H4 (cell line): Measurements from ENCODE around the gene DHX40. TPM values are rescaled to one million over a fixed set of nuclear protein-coding genes. Genes with fewer than 3 reads are reported as not detected.
"Not testable (repeated sequence)": the region's sequence is repeated elsewhere in the genome, so short reads cannot be mapped to it uniquely, and the experiment has no call there.

Experiments used
- DNase-seq: peaks from one replicate; pipeline ENCODE4 v3.0.0-alpha.2; 2015; ENCODE audit warnings: low spot score
- total RNA-seq: library from RNA; depleted of rRNA; stranded (reverse); fragments of >200 nt; shearing (Covaris generic); gene quantifications from 2 replicates; pipeline ENCODE4 v1.2.3, GENCODE V29; 2014; rRNA removed

Gene DHX40
- 72.0 and 75.0 TPM in 2 replicates for total RNA-seq

- DNase-seq = peak; percentile 97
Observed at GRCh38 chr17:59565171-59565958, at the start of gene DHX40. Gene DHX40 (plus strand): TSS chr17:59565610. CDS start chr17:59565672, 62 bp downstream.

GRCh38 chr17:59516451-59516850, 49.0 kb upstream of the DHX40 start:
- no peak for DNase-seq

GRCh38 chr17:59519132-59519531, 46.3 kb upstream of the DHX40 start:
- no peak for DNase-seq

- no peak for DNase-seq
Observed at GRCh38 chr17:59520251-59520650, 45.2 kb upstream of the DHX40 start.

- peak; percentile 63 for DNase-seq
Observed at GRCh38 chr17:59521465-59522126, 43.8 kb upstream of the DHX40 start.

GRCh38 chr17:59524930-59525329, 40.5 kb upstream of the DHX40 start:
- DNase-seq = not testable (repeated sequence)

GRCh38 chr17:59525668-59526067, 39.7 kb upstream of the DHX40 start:
- DNase-seq = no peak

- no peak for DNase-seq
Observed at GRCh38 chr17:59526451-59526850, 39.0 kb upstream of the DHX40 start.

GRCh38 chr17:59527325-59527917, 38.0 kb upstream of the DHX40 start:
- DNase-seq = no peak

- no peak for DNase-seq
Observed at GRCh38 chr17:59527931-59528330, 37.5 kb upstream of the DHX40 start.

GRCh38 chr17:59530531-59530930, 34.9 kb upstream of the DHX40 start:
- no peak for DNase-seq

GRCh38 chr17:59533694-59534093, 31.7 kb upstream of the DHX40 start:
- no peak for DNase-seq

GRCh38 chr17:59534583-59534982, 30.8 kb upstream of the DHX40 start:
- no peak for DNase-seq

- no peak for DNase-seq
Observed at GRCh38 chr17:59538195-59538909, 27.1 kb upstream of the DHX40 start.

- no peak for DNase-seq
Observed at GRCh38 chr17:59542960-59543635, 22.3 kb upstream of the DHX40 start.

- no peak for DNase-seq
Observed at GRCh38 chr17:59545942-59546341, 19.5 kb upstream of the DHX40 start.

GRCh38 chr17:59547131-59547915, 18.1 kb upstream of the DHX40 start:
- DNase-seq = no peak

GRCh38 chr17:59548985-59549384, 16.4 kb upstream of the DHX40 start:
- not testable (repeated sequence) for DNase-seq

- DNase-seq = no peak
Observed at GRCh38 chr17:59550703-59551102, 14.7 kb upstream of the DHX40 start.

- no peak for DNase-seq
Observed at GRCh38 chr17:59558039-59558438, 7.4 kb upstream of the DHX40 start.

- DNase-seq = no peak
Observed at GRCh38 chr17:59558953-59559352, 6.5 kb upstream of the DHX40 start.
